Chondrocyte (in vitro differentiated cells): ENCODE measurements around the gene PPP1R16B. TPM values are rescaled to one million over a fixed set of nuclear protein-coding genes. Genes with fewer than 3 reads are reported as not detected.
A peak's percentile ranks its signal among the peaks of the same experiment; 100 is the strongest.

Source experiments
- DNase-seq: peaks from one replicate; pipeline ENCODE4 v3.0.0; 2021; ENCODE audit warnings: mixed read lengths, low spot score
- H3K27ac Mint-ChIP-seq: one replicate; pipeline ENCODE4 v1.8.0; 2021; ENCODE audit warnings: mild to moderate bottlenecking, moderate library complexity, mixed read lengths; ENCODE audit not compliant: unreplicated experiment
- H3K27me3 Mint-ChIP-seq: 2 replicates; pipeline ENCODE4 v1.8.0; 2021; ENCODE audit warnings: low read depth, mixed read lengths
- H3K36me3 Mint-ChIP-seq: 2 replicates; pipeline ENCODE4 v1.8.0; 2021; ENCODE audit warnings: low read depth, mixed read lengths
- H3K4me1 Mint-ChIP-seq: 2 replicates; pipeline ENCODE4 v1.8.0; 2021; ENCODE audit warnings: low read depth, mild to moderate bottlenecking, mixed read lengths
- H3K4me3 Mint-ChIP-seq: one replicate; pipeline ENCODE4 v1.8.0; 2021; ENCODE audit warnings: mild to moderate bottlenecking, moderate library complexity, mixed read lengths; ENCODE audit not compliant: unreplicated experiment
- H3K9me3 Mint-ChIP-seq: 2 replicates; pipeline ENCODE4 v1.8.0; 2021; ENCODE audit warnings: low read depth, mixed read lengths
- CTCF ChIP-seq: fragments of 200-600 bp; sonication (generic); IDR thresholded peaks from 2 replicates; pipeline ENCODE4 v1.5.0; 2021; ENCODE audit warnings: antibody characterized with exemption, mild to moderate bottlenecking, moderate library complexity
- total RNA-seq: library from RNA; stranded (reverse); gene quantifications from 3 replicates; pipeline ENCODE4 v1.2.1, GENCODE V29; 2021

PPP1R16B gene
- total RNA-seq, 1 donor from 2014 or later: not detected

GRCh38 chr20:38782275-38782674, 23.2 kb upstream of the PPP1R16B start:
- Mint-ChIP-seq H3K4me3 (no peak overlapping the region), H3K4me1 (peaks cover 3% of the 10 kb centered on the region), H3K9me3 (no peaks in the 10 kb centered on the region), H3K36me3 (no peaks in the 10 kb centered on the region), H3K27me3 (no peaks in the 10 kb centered on the region), H3K27ac (no peak overlapping the region)
- TF ChIP-seq CTCF: no peak
- no peak for DNase-seq

GRCh38 chr20:38787870-38788269, 17.6 kb upstream of the PPP1R16B start:
- H3K36me3 Mint-ChIP-seq: no peaks in the 10 kb centered on the region
- H3K9me3 Mint-ChIP-seq: no peaks in the 10 kb centered on the region
- peaks cover 3% of the 10 kb centered on the region for H3K27me3 Mint-ChIP-seq
- peaks cover 3% of the 10 kb centered on the region for H3K4me1 Mint-ChIP-seq
- TF ChIP-seq CTCF: no peak
- DNase-seq: no peak
- H3K27ac Mint-ChIP-seq: no peak overlapping the region
- H3K4me3 Mint-ChIP-seq: no peak overlapping the region

- Mint-ChIP-seq H3K27ac (no peak overlapping the region), H3K36me3 (no peaks in the 10 kb centered on the region), H3K4me3 (no peak overlapping the region), H3K27me3 (peaks cover 3% of the 10 kb centered on the region), H3K4me1 (peaks cover 3% of the 10 kb centered on the region), H3K9me3 (no peaks in the 10 kb centered on the region)
- DNase-seq: no peak
- no peak for TF ChIP-seq CTCF
These were observed 15.8 kb upstream of the PPP1R16B start for GRCh38 chr20:38789503-38790199.

- Mint-ChIP-seq H3K36me3 (no peaks in the 10 kb centered on the region), H3K27ac (no peak overlapping the region), H3K4me3 (no peak overlapping the region), H3K27me3 (peaks cover 6% of the 10 kb centered on the region), H3K4me1 (peaks cover 3% of the 10 kb centered on the region), H3K9me3 (no peaks in the 10 kb centered on the region)
- DNase-seq: no peak
- peak; percentile 79 for TF ChIP-seq CTCF
These were observed 15.1 kb upstream of the PPP1R16B start for GRCh38 chr20:38790200-38791053.

GRCh38 chr20:38791291-38791690, 14.2 kb upstream of the PPP1R16B start:
- Mint-ChIP-seq H3K4me1 (peaks cover 3% of the 10 kb centered on the region), H3K4me3 (no peak overlapping the region), H3K36me3 (no peaks in the 10 kb centered on the region), H3K9me3 (no peaks in the 10 kb centered on the region), H3K27me3 (peaks cover 10% of the 10 kb centered on the region), H3K27ac (no peak overlapping the region)
- DNase-seq: no peak
- TF ChIP-seq CTCF: no peak
